OCI-M2 (cell line): ENCODE measurements around the gene ATP5F1E.

Experiments
- DNase-seq: peaks from one replicate; lab custom pipeline; 2025; ENCODE audit not compliant: unreplicated experiment; lab: John Stamatoyannopoulos, UW

ATP5F1E gene

DNA sequence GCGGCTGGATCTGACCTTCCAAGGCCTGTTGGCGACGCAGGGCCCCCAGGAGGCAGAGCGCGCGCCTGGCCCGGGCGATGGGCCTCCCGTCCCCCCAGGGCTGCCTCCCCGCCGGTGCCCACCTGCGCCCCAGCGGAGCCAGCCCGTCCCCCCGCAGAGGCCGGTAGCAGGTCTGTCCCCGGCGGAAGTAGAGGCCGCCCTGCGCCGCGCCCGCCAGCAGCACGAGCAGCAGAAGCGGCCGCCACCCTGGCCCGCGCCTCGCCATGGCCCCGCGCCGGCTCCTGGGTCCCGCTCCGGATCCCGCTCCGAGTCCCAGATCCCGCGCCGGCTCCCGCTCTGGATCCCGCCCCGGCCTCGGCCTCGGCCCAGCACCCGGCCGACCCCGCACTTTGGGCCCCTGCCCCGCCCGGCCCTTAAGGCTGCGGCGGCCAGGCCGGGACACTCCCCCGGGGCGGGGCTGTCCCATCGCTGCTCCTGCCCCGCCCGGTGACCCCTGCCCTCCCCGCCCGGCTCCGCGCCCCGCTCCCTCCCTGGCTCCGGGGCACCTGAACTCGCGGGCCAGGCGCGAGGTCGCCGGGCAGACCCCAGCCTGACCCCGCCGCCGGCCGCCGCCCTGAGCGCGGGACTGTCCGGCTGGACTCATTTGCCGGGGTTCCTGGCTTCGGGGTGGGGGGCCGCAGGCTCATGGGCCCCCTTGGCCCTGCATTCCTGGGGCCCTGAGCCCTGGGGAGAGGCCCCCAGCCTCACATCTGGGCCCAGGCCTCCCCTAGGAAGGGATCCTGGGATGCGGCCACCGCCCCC is 25.1 kb downstream of the ATP5F1E start, which contains the start of gene CTSZ:
Gene CTSZ (minus strand): TSS at position 391 of the 801 bp plus-strand sequence. CDS start 126 bp downstream, at position 265.
- no peak for DNase-seq

DNA sequence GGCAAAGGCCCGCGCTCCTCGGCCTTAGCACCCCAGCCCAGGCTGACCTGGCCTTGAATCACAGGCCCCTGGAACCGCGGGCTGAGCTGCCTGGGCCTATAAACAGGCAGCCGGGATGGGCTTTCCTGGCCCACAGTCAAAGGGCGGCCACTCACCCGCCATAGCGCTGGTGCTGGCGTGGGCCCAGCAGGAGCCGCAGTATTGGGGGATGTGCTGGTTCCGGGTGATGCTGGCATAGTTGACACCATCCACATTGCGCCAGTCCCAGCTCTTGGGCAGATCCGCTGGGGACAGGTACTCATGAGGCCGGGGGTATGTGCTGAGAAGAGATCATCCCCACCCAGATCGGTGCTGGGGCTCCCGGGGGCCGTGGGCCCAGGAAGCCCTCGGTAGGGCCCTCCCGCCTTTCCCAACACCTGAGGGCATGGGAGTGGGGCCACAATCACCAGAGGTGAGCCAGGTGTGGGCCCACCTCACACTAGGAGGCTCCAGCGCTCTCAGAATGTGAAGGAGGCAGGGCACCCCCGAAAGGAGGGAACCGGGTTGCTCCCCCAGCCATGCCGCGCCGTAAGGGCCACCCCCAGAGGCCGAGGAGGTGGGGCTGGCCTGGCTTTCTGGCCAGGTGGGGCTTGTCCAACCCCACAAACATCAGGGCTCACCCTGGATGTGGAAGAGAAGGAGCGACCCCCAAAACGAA is 25.8 kb downstream of the ATP5F1E start:
- no peak for DNase-seq

DNA sequence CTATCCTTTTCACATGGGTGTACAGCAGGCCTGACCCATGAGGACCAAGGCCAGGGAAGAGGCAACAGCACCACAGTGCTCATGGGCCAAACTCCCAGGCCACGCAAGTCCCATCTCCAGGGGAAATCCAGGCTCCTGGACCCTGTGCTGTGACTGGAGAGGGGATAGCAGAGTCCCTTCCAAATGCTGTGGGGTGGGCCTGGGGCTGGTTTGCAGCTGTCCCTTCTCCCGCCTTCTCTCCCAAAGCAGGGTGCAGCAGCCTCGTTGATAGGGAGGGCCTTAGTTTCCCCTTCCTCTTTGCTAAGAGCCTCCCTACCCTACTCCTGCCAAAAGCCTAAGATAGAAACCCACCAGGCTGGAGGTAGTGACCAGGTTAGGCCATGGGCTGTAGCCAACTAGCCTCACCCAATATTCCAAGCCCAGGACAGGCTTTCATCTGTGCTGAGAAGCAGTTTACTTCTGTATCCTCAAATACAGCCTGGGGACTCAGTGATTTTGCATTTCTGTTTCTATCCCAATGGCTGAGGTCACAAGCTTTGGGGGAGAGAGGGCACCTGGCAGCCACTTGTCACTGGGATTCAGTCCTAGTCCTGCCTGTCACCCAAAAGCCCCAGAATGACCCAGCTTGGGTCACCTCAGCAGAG is 26.5 kb downstream of the ATP5F1E start:
- no peak for DNase-seq

DNA sequence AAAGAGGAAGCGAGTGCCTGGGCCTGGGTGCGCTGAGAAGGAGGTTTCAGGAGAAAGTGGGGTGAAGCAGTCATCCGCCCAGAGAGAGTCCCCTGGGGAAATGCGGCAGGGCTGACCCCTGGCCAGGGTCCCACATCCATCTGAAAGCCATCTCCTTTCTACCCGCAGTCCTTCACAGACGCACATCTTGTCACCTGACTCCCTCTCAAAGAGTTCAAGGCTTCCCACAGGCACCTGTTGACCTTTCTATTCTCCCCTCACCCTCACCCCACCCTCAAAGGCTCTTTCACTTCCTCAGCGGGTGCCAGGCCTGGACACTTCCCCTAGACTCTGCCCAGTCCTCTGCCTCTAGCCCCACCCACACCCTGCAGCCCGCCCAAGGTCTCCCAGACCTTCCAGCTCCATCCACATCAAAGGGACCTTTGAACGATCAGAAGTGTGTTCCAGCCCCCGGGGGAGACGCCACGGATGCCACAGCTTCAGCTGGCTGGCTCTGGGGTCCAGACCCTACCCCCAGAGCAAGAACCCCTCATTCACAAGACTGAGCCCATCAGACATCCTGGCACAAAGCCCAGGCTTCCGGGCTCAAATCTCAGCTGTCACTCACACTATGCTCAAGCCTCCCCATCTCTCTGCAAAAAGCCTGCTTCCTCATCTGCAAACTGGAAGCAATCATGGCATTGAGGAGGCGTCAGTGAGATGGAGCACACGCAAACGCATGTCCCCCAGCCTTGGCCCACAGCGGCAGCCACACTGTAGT is 27.2 kb downstream of the ATP5F1E start:
- no peak for DNase-seq

DNA sequence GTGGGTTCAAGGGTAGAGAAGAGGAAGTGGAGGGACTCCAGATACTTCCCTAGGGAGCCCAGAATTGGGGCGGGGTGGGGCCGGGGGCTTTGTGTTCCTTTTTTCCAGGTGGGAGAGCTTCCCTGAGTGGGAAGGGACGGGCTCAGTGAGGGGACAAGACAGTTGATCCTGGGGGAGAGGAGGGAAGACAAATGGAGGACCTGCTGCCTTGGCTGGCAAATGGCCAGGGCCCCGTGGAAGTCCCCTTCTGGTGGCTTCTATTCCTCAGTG is 27.7 kb downstream of the ATP5F1E start:
- no peak for DNase-seq

DNA sequence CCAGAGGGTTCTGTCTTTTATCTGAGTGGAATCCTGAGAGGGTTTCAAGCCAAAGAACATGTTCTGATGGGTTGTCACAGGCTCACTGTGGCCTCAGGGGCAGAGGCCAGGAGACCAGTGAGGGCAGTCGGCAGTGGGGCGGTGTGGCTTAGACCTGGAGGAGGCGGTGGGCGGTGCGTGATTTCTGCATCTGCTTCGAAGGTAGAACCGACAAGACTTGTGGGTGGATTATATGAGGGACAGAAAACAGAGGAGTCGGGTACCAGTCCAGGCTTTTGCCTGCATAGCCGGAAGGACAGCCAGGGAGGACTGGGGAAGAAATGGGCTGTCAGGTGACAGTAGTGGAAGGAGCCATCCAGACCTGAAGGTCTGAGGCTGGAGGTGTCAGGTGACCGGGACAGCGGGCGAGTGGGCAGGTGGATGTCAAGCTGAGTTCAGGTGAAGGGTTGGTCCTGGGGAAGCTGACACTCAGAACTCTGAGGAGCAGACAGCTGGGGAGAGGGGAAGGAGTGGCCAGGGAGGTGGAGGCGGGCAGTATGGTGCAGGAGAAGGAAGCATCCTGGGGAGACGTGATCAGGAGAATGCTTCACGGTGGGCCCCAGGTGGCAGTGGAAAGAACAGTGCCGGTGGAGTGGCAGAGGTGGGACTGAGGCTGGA is 28.2 kb downstream of the ATP5F1E start:
- no peak for DNase-seq

DNA sequence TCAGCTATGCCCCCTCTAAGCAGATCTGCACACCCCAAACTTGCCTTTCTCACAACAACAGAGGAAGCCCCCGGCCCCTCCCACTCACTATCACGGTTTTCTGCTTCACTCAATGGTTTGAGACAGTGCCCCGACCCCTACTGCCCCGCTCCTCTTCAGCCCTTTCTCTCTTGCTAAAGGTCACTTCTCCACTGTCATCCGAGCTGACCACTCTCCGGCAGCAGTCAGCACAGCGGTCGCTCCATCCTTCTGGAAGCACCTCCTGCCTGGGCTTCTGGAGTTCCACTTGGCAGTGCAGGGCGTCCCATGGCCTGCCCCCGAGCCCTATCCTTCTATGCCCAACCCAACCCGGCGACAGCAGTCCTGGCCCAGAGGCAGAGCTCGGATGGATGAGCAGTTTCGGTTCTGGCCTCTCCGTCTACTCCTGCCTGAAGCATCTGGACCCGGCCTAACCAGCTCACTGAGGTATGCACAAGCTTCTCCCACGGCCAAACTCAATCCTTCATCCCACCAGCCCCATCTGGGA is 29.2 kb downstream of the ATP5F1E start:
- no peak for DNase-seq

DNA sequence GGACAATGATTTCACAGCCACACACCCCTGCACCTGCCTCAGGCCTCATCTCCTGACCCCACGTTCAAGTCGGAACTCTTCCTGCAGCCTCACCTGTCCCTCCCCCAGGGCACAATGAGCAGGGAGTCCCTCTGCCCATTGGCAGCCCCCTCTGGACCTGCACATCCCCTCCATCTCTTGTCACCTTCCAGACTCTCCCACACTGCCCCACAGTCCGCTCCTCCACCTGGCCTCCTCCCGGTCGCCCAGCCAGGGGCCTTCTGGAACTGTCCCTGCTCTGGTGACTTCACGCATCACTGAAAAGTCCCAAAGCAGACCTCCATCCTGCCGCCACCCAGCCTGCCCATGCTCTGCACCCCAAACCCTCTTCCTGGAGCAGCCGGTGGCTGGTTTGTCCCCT is 29.7 kb downstream of the ATP5F1E start:
- DNase-seq = no peak

DNA sequence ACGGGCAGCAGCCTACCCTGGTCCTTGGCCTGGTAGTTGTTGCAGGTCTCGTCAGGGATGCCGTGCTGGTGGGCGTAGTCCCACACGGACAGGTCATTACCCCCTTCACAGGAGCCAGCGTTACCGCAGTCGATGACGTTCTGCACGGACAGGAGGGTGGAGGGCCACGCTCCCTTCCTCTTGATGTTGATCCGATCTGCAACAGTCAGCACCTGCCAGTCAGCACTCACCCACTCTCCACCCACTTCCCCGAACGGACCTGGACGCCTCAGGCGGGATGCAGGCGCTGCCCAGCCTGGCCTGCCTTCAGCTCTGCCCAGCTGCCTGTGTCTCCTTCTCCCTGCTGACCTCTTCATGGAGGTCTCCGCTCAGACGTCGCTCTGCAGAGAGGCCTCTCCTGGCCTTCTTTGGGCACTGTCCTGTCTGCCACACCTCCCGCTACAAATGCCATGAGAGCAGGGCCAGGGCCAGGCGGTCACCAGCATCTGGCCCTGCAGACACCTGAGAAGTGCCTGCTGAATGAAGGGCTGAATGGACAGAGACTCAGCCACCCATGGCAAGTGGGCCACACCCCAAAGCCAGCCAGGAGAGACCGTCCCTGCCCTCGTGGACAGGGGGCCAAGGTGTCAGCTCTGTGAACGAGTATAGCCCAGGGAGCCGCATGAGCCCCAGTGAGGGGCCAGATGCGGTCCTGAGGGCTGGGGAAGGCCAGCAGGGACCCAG is 30.5 kb downstream of the ATP5F1E start:
- no peak for DNase-seq

DNA sequence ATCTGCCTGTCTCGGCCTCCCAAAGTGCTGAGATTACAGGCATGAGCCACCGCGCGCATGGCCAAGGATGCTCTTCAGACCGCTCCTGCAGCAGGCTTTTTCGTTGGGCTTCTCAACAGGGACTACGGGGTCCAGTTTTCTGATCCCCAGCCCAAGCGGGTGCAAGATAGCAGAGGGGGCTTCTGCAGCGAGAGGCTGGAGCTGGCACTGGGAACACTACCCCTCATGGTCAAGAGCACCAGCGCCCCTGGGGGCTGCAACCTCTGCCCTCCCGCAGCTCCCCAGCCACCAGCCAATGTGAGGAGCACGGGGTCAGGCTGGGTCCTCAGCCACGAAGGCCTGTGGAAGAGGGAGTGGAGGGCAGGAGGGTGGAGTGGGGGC is 31.1 kb downstream of the ATP5F1E start:
- no peak for DNase-seq

DNA sequence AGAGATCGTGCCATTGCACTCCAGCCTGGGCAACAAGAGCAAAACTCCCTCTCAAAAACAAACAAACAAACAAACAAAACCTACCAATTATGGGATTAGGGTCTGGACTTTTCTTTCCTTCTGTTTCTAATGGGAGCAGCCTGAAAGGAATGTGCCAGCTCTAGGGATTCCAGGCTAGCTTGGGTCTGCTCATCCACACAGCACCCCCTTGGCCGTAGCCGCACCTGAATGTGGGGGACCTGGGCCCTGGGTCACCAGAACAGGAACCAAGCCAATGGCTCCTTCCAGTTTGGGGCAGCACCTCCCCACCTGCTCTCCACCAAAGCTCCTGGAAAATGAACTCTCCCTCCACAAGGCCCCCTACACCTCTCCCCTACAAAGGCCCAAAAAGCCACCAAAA is 31.8 kb downstream of the ATP5F1E start:
- no peak for DNase-seq

DNA sequence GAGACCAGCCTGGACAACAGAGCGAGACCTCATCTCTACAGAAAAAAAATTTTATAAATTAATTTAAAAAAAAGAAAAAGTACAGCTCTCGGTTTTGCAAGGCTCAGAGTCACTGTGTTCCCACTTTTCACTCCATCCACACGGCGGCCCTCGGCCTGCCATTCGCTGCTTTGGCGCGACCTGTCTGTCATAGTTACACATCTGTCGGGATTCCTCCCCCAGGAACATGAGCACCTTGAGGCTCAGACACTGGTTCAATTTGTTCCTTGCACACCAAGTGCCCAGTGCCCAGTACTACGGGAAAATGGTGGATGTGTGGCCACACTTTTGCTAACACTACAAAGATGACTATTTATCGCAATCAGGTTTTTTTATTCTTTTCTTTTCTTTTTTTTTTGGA is 33.5 kb downstream of the ATP5F1E start:
- no peak for DNase-seq

DNA sequence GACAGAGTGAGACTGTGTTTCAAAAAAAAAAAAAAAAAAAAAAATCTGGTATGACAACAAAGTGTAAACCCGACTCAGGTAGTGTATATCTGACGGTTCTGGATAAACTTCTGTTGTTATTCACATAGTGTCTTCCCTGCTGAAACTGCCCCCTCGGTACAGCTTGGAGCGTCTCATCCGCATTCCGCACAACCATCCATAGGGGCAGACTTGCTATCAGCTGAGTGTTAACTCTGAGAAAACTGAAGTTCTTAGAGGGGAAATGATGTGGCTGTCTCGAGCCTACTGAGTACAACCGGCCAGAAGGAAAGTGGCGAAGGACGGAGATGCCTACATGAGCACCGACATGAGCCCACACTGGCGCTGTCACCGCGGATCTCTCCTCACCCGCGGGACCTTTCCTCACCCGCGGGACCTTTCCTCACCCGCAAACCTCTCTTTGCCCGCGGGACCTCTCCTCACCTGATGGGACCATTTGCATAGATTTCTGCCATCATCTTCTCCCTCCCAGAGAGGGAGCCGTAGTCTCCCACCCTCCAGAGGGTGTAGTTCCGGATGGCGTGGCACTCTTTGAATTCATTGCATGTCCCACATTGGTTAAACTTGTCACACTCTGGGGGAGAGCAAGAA is 34.9 kb downstream of the ATP5F1E start:
- no peak for DNase-seq

DNA sequence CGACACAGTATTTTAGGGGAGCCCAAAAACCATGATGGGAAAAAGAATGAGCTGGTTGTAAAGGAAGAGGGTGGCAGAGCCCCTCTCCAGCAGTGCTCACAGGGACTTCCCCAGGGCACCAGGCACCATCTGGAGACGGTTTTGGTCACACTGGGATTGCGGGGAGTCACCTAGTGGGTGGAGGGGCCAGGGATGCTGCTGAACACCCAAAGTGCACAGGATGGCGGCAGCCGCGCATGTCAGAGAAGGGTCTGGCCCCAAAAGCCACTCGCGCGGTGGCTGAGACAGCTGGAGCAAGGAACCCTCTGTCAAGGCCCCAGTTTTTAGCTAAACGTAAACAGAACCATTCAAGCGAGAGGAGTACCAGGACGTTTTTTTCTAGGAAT is 35.9 kb downstream of the ATP5F1E start:
- DNase-seq = no peak

DNA sequence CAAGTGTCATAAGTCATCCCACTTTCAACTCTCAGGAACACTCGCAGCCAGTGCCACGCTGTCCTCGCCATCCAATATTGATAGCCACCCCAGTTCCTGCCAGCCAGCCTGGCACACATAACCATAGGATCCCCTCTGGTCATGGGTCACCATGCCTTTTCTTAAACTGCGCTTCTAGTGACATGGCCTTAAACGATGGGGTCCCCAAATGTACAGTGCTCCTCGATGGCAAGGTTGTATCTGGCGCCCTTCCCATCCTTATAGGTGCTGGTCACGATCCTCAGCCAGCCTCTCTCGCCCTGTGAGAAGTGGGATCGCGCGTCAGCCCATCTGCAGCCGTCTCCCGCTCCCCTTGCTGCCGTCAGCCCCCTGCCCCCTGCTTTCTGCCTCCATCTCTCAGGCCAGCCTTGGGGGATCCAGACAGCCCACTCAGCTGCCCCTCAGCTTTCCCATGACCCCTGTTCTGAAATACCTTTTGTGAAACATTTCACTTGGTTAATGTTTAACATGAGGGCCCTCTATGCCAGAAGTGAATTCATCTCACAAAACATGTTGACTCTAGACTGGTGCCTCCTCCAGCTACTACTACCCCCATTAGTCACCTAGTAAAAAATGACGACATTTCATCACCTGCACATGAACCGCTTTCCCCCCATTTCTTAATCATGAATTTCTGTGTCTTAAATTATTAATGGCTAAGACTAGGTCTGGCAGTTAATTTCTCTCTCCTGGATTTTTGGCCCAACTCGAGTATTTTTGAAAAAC is 36.5 kb downstream of the ATP5F1E start:
- DNase-seq = no peak

DNA sequence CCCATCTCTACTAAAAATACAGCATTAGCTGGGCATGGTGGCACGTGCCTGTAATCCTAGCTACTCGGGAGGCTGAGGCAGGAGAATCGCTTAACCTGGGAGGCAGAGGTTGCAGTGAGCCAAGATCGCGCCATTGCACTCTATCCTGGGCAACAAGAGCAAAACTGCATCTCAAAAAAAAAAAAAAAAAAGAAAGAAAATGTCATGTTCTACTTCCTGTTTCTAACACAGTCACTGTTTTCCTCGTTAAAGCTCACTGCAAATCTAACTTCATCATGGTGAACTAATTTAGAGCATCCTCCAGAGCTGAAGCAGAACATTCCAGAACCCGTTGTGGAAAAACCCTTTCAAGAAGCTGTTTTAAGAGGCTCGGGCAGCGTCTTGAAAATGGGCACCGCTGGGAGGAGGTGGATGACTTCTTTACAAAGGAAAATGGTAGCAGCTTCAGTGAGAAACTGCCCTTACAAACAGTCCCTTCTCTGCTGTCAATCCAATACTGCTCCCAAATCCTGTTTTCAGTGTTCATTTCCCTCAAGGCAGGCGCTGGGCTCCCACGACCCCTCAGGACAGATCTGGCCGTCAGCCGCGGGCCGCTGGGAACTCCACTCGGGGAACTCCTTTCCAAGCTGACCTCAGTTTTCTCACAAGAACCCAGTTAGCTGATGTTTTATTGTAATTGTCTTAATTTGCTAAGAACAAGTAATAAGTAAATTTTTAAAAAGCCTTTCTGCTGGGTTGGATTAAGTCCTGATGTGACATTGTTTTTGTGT is 37.6 kb downstream of the ATP5F1E start:
- DNase-seq = no peak

DNA sequence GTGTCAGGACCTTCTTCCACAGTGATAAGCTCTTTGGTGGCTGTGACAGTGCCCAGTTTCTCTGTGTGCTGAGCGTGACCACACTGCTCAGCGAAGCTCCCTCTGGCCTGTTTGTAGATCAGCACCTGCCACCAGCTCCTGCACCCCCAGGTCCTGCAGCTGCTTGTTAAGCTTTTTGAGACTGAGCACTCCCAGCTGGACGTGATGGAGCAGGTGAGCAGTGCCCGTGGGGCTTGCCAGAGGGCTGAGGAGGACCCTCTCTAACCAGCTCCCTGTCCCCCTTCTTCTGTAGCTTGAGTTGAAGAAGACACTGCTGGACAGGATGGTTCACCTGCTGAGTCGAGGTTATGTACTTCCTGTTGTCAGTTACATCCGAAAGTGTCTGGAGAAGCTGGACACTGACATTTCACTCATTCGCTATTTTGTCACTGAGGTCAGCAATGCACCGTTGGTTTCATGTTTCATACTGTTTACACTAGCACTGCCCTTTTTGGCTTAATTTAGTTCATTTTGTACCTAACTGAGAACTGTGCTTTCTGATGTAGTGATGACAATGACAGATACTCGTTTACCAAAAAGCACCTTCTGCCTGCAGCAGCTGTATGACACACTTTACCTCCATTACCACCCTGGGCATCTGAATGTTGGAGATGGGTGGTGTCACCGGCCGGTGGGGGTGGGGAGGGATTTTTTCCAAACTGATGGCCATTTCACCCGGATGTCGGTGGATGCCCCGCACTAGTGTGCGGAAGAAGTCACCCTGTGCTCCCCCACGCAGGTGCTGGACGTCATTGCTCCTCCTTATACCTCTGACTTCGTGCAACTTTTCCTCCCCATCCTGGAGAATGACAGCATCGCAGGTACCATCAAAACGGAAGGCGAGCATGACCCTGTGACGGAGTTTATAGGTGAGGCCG is 38.5 kb downstream of the ATP5F1E start:
- DNase-seq = no peak
